Sigmoid colon (tissue), 7 donors: Measurements from ENCODE around the gene MAT2B. TPM values are rescaled to one million over a fixed set of nuclear protein-coding genes. Genes with fewer than 3 reads are reported as not detected.

Experiments used
- DNase-seq: peaks from one replicate; pipeline ENCODE4 v3.0.0-alpha.2; 2019
- H3K27ac ChIP-seq, 4 donors: fragments of 200-600 bp; sonication (generic); one replicate each; pipeline ENCODE4 v1.5.1; 2016 to 2019; ENCODE audit warnings: mild to moderate bottlenecking in 1 of 4
- H3K27me3 ChIP-seq, 3 donors: fragments of 200-600 bp; sonication (generic); one replicate each; pipeline ENCODE4 v1.5.1; 2019; ENCODE audit warnings: mild to moderate bottlenecking in 1 of 3
- H3K36me3 ChIP-seq, 4 donors: fragments of 200-600 bp; sonication (generic); one replicate each; pipeline ENCODE4 v1.5.1; 2016 to 2019
- H3K4me1 ChIP-seq, 4 donors: fragments of 200-600 bp; sonication (generic); one replicate each; pipeline ENCODE4 v1.5.1; 2017 to 2019
- H3K4me3 ChIP-seq, 4 donors: fragments of 200-600 bp; sonication (generic); one replicate each; pipeline ENCODE4 v1.5.1; 2017 to 2019; ENCODE audit warnings: mild to moderate bottlenecking in 2 of 4, moderate library complexity in 1 of 4
- H3K9me3 ChIP-seq, 4 donors: fragments of 200-600 bp in 3 of 4; sonication (generic) in 3 of 4; one replicate each; pipeline versions ENCODE4 v1.5.1 to v1.6.1; 2013 to 2019
- CTCF ChIP-seq, 4 experiments: fragments of 450-650 bp in 3 of 4; fragments of 200-600 bp in 1 of 4; IDR thresholded peaks; one replicate each; pipeline ENCODE4 v1.5.1; 2016 to 2019; ENCODE audit warnings: antibody characterized with exemption in 4 of 4, mild to moderate bottlenecking in 3 of 4, moderate library complexity in 2 of 4
- EP300 ChIP-seq, 4 donors: sonication (generic); formaldehyde crosslinking; IDR thresholded peaks; one replicate each; pipeline ENCODE4 v1.6.1; 2017; ENCODE audit warnings: antibody characterized with exemption in 4 of 4
- POLR2A ChIP-seq, 2 donors: fragments of 450-650 bp; IDR thresholded peaks; one replicate each; pipeline ENCODE4 v1.6.1; 2016; ENCODE audit warnings: antibody characterized with exemption in 2 of 2, mild to moderate bottlenecking in 2 of 2, moderate library complexity in 2 of 2
- POLR2AphosphoS5 ChIP-seq, 4 donors: sonication (generic); formaldehyde crosslinking; IDR thresholded peaks; one replicate each; pipeline ENCODE4 v1.6.1; 2017; ENCODE audit warnings: antibody characterized with exemption in 4 of 4
- whole genome bisulfite sequencing, 2 donors: extraction: QIAGEN DNeasy Blood & Tissue Kit; methylation state at CpG; one replicate each; pipeline ENCODE4 v1.1.7; 2013; 5-methylcytosine and 5-hydroxymethylcytosine counted together
- intact Hi-C: fragments of 100-400 bp; cut with DNase I; formaldehyde crosslinking; loops from one replicate; pipeline ENCODE4 v1.15.1; 2023
- polyA plus RNA-seq, 3 donors: library from polyadenylated mRNA; stranded (reverse); fragments of 200-250 nt; gene quantifications; one replicate each; pipeline ENCODE4 v1.2.3, GENCODE V29; 2013
- total RNA-seq, 4 donors: library from RNA; depleted of rRNA; stranded (reverse); fragments of >200 nt; gene quantifications; one replicate each; pipeline ENCODE4 v1.1.0, GENCODE V29; 2016
- donor health status: healthy with polysubstance abuse.
- donor health status: Bipolar disorder and iron deficiency.
- donor health status: healthy.

Gene MAT2B
- total and polyA plus RNA-seq, 7 donors: 41.5 to 100 (median 80.5) TPM

DNA sequence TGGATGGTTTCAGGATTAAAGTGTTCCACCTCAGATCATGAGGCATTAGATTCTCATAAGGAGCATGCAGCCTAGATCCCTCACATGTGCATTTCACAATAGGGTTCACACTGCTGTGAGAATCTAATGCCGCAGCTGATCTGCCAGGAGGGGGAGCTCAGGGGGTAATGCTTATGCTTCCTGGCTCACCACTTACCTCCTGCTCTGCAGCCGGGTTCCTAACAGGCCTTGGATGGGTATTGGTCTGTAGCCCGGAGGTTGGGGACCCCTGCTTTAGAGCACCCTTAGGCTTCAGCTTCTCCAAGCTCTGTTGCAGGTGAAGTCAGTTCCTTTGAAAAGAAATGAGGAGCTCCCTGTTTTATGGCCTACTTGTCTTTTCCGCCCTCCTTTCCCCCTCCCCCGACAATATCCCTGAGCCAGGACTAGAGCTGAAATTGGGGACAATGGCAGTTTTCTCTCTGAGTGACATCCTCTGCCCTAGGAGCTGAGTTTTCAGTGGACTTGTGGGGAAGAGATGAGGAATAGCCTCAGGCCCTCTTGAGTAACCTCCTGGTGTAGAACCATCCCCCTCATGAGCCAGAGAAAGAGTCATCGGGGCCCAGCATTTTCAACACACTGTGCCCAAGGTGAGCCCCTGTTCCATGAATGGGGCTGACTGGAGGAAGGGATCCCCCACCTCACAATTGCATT is 16.2 kb upstream of the MAT2B start:
- intact Hi-C loops: no loop called here
- Histone ChIP-seq H3K27me3 (no peaks in the 10 kb centered on the region), H3K4me3 (no peak overlapping the region), H3K4me1 (no peaks in the 10 kb centered on the region), H3K36me3 (no peaks in the 10 kb centered on the region), H3K27ac (no peak overlapping the region), H3K9me3 (no peaks in the 10 kb centered on the region)
- no peak for DNase-seq
- 93 to 94% methylated on average over 6 of the region's 6 CpGs for WGBS, 2 donors
- no peak for TF ChIP-seq CTCF (IDR thresholded peaks at IDR 0.05)
- TF ChIP-seq POLR2AphosphoS5 (IDR thresholded peaks at IDR 0.05): no peak
- no peak for TF ChIP-seq EP300 (IDR thresholded peaks at IDR 0.05)
- no peak for TF ChIP-seq POLR2A (IDR thresholded peaks at IDR 0.05)

GRCh38 chr5:163489745-163490075 is 15.7 kb upstream of the MAT2B start:
- Histone ChIP-seq H3K36me3 (no peaks in the 10 kb centered on the region), H3K9me3 (no peaks in the 10 kb centered on the region), H3K27me3 (no peaks in the 10 kb centered on the region), H3K4me1 (no peaks in the 10 kb centered on the region), H3K27ac (no peak overlapping the region), H3K4me3 (no peak overlapping the region)
- intact Hi-C loops: no loop called here
- TF ChIP-seq POLR2A (IDR thresholded peaks at IDR 0.05): no peak
- TF ChIP-seq CTCF (IDR thresholded peaks at IDR 0.05): no peak
- TF ChIP-seq POLR2AphosphoS5 (IDR thresholded peaks at IDR 0.05): no peak
- WGBS, 2 donors: 92 to 96% methylated on average over 3 of the region's 3 CpGs
- DNase-seq: no peak

DNA sequence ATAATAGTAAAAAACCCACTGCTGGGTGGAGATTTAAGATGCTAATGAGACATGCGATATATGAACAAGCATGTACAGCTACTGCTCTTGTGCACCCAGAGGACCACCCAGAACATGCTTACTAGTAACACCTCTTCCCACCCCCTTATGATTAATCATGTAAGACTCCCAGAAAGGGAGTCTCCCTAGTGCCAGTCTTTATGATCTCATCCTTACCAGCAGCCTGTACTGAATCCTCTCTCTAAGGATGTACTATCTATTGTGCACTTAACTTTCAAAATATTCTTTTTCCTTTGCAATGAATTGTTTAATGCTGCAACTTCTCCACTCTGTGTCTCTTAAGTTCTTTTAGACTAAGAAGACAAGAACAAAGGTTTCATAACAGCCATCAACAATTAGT is 9.1 kb upstream of the MAT2B start:
- Histone ChIP-seq H3K27ac (no peak overlapping the region), H3K36me3 (no peaks in the 10 kb centered on the region), H3K4me1 (no peaks in the 10 kb centered on the region), H3K9me3 (no peaks in the 10 kb centered on the region), H3K27me3 (no peaks in the 10 kb centered on the region), H3K4me3 (no peak overlapping the region)
- intact Hi-C loops: no loop called here
- TF ChIP-seq POLR2AphosphoS5 (IDR thresholded peaks at IDR 0.05) (no peak), EP300 (IDR thresholded peaks at IDR 0.05) (no peak), POLR2A (IDR thresholded peaks at IDR 0.05) (no peak), CTCF (IDR thresholded peaks at IDR 0.05) (no peak)
- no peak for DNase-seq
- WGBS, 2 donors: 96 to 98% methylated on average over 1 of the region's 1 CpG

- Histone ChIP-seq H3K9me3 (no peaks in the 10 kb centered on the region), H3K4me1 (peaks cover 0 to 2% (median under 1%) of the 10 kb centered on the region in 4 donors), H3K36me3 (no peaks in the 10 kb centered on the region), H3K27ac (no peak overlapping the region), H3K27me3 (no peaks in the 10 kb centered on the region), H3K4me3 (no peak overlapping the region)
- WGBS, 2 donors: 76 to 88% methylated on average over 3 of the region's 3 CpGs
- no peak for DNase-seq
- TF ChIP-seq POLR2AphosphoS5 (IDR thresholded peaks at IDR 0.05) (no peak), POLR2A (IDR thresholded peaks at IDR 0.05) (no peak), CTCF (IDR thresholded peaks at IDR 0.05) (no peak), EP300 (IDR thresholded peaks at IDR 0.05) (no peak)
- intact Hi-C loops: no loop called here
Observed at GRCh38 chr5:163497315-163497714, 8.1 kb upstream of the MAT2B start.

DNA sequence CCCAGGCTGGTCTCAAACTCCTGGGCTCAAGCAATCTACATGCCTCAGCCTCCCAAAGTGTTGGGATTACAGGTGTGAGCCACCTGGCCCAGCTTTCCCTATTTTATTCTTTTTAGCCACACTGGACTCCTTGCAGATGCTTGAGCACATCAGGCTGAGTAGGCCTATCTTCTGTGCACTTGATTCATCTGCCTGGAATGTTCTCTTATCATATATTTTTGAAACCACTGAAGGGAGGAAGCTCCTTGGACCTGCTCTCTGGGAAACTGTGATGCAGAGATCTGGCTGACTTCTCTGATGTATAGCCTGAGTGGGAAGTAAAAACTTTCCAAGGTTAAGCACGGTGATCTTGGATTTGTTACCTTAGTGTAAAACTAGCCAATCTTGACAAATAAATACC is 6.5 kb upstream of the MAT2B start:
- WGBS, 2 donors: 94 to 98% methylated on average over 1 of the region's 1 CpG
- H3K36me3 ChIP-seq: no peaks in the 10 kb centered on the region
- no peaks in the 10 kb centered on the region for H3K9me3 ChIP-seq
- H3K4me3 ChIP-seq: no peak overlapping the region
- DNase-seq: no peak
- intact Hi-C loops: no loop called here
- peaks cover 0 to 16% (median 7%) of the 10 kb centered on the region in 4 donors for H3K4me1 ChIP-seq
- H3K27ac ChIP-seq: no peak overlapping the region
- TF ChIP-seq POLR2AphosphoS5 (IDR thresholded peaks at IDR 0.05) (no peak), EP300 (IDR thresholded peaks at IDR 0.05) (no peak), CTCF (IDR thresholded peaks at IDR 0.05) (no peak), POLR2A (IDR thresholded peaks at IDR 0.05) (no peak)
- no peaks in the 10 kb centered on the region for H3K27me3 ChIP-seq
